ENCODE results near the gene CDK1.

DNA sequence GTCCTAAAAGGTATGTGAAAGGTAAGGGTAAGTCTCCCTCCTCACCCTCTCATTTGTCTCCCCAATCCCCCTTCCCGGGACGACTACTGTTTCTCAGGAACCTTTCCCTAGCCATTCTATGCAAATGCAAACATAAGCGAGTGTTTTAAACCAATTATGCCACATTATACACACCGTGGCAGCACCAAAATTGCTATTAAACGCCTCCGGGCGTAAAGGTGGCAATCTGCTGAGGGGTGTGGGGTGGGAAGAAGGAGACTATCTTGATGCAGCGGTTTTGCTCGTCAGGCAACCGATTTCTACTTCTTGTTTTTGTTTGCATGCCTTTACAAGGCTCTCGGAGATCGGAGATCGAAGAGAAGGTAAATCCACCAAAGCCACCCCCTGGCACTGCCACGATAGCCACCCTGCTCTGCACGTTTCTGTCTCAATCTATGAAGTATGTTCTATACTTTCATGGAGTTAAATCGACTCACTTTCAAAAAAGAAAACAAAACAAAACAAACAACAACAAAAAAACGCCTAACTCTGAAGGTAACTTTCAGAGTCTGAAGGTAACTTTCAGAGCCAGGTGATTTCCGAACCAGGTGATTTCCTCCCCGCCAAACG lies 46.0 kb upstream of the CDK1 start:
- TF ChIP-seq EZH2 (IDR thresholded peaks at IDR 0.05; ENCODE audit: borderline replicate concordance) (no peak), EZH2phosphoT487 (IDR thresholded peaks at IDR 0.05; ENCODE audit: low read depth, severe bottlenecking, unreplicated experiment) (no peak)
- TF ChIP-seq, protein P1, sequence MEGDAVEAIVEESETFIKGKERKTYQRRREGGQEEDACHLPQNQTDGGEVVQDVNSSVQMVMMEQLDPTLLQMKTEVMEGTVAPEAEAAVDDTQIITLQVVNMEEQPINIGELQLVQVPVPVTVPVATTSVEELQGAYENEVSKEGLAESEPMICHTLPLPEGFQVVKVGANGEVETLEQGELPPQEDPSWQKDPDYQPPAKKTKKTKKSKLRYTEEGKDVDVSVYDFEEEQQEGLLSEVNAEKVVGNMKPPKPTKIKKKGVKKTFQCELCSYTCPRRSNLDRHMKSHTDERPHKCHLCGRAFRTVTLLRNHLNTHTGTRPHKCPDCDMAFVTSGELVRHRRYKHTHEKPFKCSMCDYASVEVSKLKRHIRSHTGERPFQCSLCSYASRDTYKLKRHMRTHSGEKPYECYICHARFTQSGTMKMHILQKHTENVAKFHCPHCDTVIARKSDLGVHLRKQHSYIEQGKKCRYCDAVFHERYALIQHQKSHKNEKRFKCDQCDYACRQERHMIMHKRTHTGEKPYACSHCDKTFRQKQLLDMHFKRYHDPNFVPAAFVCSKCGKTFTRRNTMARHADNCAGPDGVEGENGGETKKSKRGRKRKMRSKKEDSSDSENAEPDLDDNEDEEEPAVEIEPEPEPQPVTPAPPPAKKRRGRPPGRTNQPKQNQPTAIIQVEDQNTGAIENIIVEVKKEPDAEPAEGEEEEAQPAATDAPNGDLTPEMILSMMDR (IDR thresholded peaks at IDR 0.05; ENCODE audit: poor library complexity), result no peak
